A673 (cell line): Measurements from ENCODE around the gene CMTM8. TPM values are rescaled to one million over a fixed set of nuclear protein-coding genes. Genes with fewer than 3 reads are reported as not detected.

Experiments
- BruUV-seq: library from RNA; stranded (reverse); fragments of 400-500 nt; replicated peaks from 2 replicates; lab custom pipeline; 2021; lab: Mats Ljungman, UMichigan
- CTCF ChIA-PET: fragments of 300-600 bp; sonication (Branson Sonifier 250); formaldehyde crosslinking; loops from one replicate; lab custom pipeline; 2022; ENCODE audit warnings: antibody characterized with exemption; lab: Charles Lee
- POLR2A ChIA-PET: fragments of 300-600 bp; sonication (Branson Sonifier 250); formaldehyde crosslinking; loops from one replicate; lab custom pipeline; 2022; ENCODE audit warnings: antibody characterized with exemption; ENCODE audit not compliant: low non-redundant PET; lab: Charles Lee
- DNase-seq: peaks from one replicate; pipeline ENCODE4 v3.0.0-alpha.2; 2015; ENCODE audit warnings: low spot score
- H3K27ac ChIP-seq: fragments of 200-600 bp; sonication (generic); 2 replicates; pipeline ENCODE4 v1.5.1; 2016; ENCODE audit warnings: mixed run types, low read depth, mild to moderate bottlenecking, mixed read lengths, antibody characterized with exemption, low read length; ENCODE audit not compliant: poor library complexity, severe bottlenecking
- H3K27me3 ChIP-seq: fragments of 200-600 bp; sonication (generic); replicated peaks from 2 replicates; pipeline ENCODE4 v1.6.1; 2017; ENCODE audit warnings: mixed run types, low read depth, mild to moderate bottlenecking, mixed read lengths, antibody characterized with exemption, low read length; ENCODE audit not compliant: insufficient read depth, poor library complexity
- H3K36me3 ChIP-seq: fragments of 200-600 bp; sonication (generic); 2 replicates; pipeline ENCODE4 v1.6.1; 2016; ENCODE audit warnings: mixed run types, mild to moderate bottlenecking, mixed read lengths, antibody characterized with exemption, low read length; ENCODE audit not compliant: insufficient read depth, poor library complexity, severe bottlenecking
- H3K4me1 ChIP-seq: fragments of 200-600 bp; sonication (generic); 2 replicates; pipeline ENCODE4 v1.6.1; 2017; ENCODE audit warnings: mixed run types, mild to moderate bottlenecking, mixed read lengths, antibody characterized with exemption, low read length; ENCODE audit not compliant: insufficient read depth, poor library complexity, severe bottlenecking
- H3K4me3 ChIP-seq: fragments of 200-600 bp; sonication (generic); 2 replicates; pipeline ENCODE4 v1.5.1; 2016; ENCODE audit warnings: low read depth, mixed run types, mild to moderate bottlenecking, mixed read lengths, low read length; ENCODE audit not compliant: poor library complexity, severe bottlenecking
- H3K9me3 ChIP-seq: fragments of 200-600 bp; sonication (generic); 2 replicates; pipeline ENCODE4 v1.6.1; 2016; ENCODE audit warnings: mixed run types, low read depth, mild to moderate bottlenecking, mixed read lengths, antibody characterized with exemption, low read length; ENCODE audit not compliant: poor library complexity, severe bottlenecking
- EZH2 ChIP-seq: fragments of 200-600 bp; sonication (generic); IDR thresholded peaks from 2 replicates; pipeline ENCODE4 v1.6.1; 2017; ENCODE audit warnings: borderline replicate concordance, low read depth, mild to moderate bottlenecking, mixed read lengths, antibody characterized with exemption, low read length; ENCODE audit not compliant: poor library complexity, severe bottlenecking
- intact Hi-C: fragments of 100-400 bp; cut with micrococcal nuclease; formaldehyde crosslinking; loops from one replicate; pipeline ENCODE4 v1.10.0; 2022; ENCODE audit not compliant: unreplicated experiment
- total RNA-seq: library from RNA; stranded (reverse); gene quantifications from 2 replicates; pipeline ENCODE4 v1.2.3, GENCODE V29; 2021
- TF ChIP-seq, protein P1 (sequence below): fragments of 300-800, 200-600 bp; sonication (generic); conservative IDR thresholded peaks from 2 replicates; pipeline ENCODE4 v1.5.1; 2017; ENCODE audit warnings: low read depth, mild to moderate bottlenecking, antibody characterized with exemption, low read length, moderate library complexity, mixed read lengths

Gene CMTM8
- total RNA-seq, 1 experiment from 2014 or later, result 2.1 TPM

DNA sequence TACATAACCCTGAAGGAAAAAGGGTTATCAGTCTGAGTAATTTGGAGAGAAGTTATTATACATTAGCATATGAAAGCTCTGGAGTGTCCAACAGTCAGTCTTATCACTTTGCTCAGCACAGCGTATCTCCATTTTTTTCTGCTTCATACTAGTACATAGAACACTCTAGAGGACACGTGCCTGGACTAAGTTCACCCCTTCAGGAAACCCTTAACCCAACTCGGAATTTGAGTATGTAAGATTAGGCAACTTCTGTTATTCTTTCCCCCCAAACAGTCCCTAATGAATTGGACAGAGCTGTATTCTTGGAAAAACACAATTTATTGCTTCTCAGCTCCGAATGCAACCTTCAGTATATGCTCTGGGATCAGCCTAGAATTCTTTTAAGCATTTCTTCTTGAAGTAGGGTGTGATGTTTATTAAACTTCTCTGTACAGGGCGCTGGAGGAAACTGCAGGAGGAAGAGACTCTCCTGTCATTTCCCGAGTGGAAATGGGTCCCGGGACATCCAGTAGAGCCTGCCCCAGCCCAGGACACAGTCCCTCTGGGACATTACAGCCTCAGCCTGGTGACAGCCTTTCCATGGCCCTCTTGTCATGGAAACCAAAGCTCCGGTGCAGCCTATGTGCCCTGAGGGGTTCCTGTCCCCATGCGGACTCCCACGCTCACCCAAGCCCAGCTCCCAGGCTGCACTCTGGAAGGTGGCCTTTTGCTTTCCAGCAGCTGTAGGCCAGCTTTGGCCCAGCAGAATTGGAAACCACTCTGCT lies 37.3 kb upstream of the CMTM8 start:
- H3K36me3 ChIP-seq, result no peaks in the 10 kb centered on the region
- H3K27me3 ChIP-seq, result no peaks in the 10 kb centered on the region
- no peak overlapping the region for H3K4me3 ChIP-seq
- DNase-seq, result no peak
- no TSS peak for BruUV-seq
- ChIA-PET POLR2A (no interaction called here), CTCF (interaction anchor here (0.6 kb wide), 1 partner anchor 120 kb away, joined by 4 read pairs; no protein-coding TSS in a partner anchor)
- H3K27ac ChIP-seq, result no peak overlapping the region
- no peak for TF ChIP-seq EZH2
- TF ChIP-seq, protein P1, sequence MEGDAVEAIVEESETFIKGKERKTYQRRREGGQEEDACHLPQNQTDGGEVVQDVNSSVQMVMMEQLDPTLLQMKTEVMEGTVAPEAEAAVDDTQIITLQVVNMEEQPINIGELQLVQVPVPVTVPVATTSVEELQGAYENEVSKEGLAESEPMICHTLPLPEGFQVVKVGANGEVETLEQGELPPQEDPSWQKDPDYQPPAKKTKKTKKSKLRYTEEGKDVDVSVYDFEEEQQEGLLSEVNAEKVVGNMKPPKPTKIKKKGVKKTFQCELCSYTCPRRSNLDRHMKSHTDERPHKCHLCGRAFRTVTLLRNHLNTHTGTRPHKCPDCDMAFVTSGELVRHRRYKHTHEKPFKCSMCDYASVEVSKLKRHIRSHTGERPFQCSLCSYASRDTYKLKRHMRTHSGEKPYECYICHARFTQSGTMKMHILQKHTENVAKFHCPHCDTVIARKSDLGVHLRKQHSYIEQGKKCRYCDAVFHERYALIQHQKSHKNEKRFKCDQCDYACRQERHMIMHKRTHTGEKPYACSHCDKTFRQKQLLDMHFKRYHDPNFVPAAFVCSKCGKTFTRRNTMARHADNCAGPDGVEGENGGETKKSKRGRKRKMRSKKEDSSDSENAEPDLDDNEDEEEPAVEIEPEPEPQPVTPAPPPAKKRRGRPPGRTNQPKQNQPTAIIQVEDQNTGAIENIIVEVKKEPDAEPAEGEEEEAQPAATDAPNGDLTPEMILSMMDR, result no peak
- intact Hi-C loops, result no loop called here
- H3K9me3 ChIP-seq, result no peaks in the 10 kb centered on the region
- no peaks in the 10 kb centered on the region for H3K4me1 ChIP-seq

DNA sequence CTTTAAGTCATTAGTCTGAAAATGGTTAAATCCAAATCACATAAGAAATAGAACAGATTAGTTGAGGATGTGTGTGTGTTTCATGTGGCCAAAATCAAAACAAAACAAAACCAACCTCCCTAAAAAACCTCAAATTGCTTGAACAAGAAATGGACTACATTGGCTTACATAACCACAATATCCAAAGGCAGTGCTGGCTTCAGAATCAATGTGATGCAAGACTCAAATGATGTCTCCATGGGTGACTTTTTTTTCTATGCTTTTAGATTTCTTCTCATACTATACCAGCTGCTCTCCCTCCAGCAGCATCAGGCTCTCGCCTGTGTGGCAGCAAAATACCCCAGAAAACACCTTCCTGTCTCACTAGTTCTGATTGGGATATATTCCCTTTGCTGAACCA lies 36.0 kb upstream of the CMTM8 start:
- H3K4me1 ChIP-seq, result no peaks in the 10 kb centered on the region
- no TSS peak for BruUV-seq
- ChIA-PET POLR2A (no interaction called here), CTCF (no interaction called here)
- no peaks in the 10 kb centered on the region for H3K27me3 ChIP-seq
- TF ChIP-seq, protein P1, result no peak
- no peak for TF ChIP-seq EZH2
- DNase-seq, result no peak
- H3K9me3 ChIP-seq, result no peaks in the 10 kb centered on the region
- no peaks in the 10 kb centered on the region for H3K36me3 ChIP-seq
- intact Hi-C loops, result no loop called here
- H3K27ac ChIP-seq, result no peak overlapping the region
- no peak overlapping the region for H3K4me3 ChIP-seq

DNA sequence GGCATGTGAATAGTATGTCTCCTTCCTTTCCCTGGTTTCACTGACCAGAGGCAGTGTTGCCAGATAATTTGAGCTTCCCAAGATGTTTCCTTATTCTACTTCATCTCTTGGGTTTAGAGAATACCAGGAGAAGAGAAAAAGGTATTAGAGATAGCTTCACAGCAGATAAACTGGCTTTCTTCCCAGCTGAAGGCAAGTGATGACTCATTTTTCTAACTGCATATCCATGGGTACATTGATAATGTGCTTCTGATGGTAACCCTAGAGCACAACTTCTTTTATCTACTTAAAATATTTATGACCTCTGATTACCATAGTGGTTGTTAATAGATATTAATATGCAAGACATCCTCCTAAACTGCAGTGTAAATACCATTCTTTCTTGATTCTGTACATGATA lies 34.6 kb upstream of the CMTM8 start:
- no TSS peak for BruUV-seq
- intact Hi-C loops, result no loop called here
- Histone ChIP-seq H3K36me3 (no peaks in the 10 kb centered on the region), H3K4me1 (no peaks in the 10 kb centered on the region), H3K4me3 (no peak overlapping the region), H3K27me3 (no peaks in the 10 kb centered on the region), H3K9me3 (no peaks in the 10 kb centered on the region), H3K27ac (no peak overlapping the region)
- CTCF ChIA-PET, result no interaction called here
- DNase-seq, result peak; percentile 22
- TF ChIP-seq EZH2, result no peak
- TF ChIP-seq, protein P1, result no peak
- POLR2A ChIA-PET, result no interaction called here
